Mucosa of gallbladder (tissue), 1 donor: ENCODE measurements around the gene SERPING1. TPM values are rescaled to one million over a fixed set of nuclear protein-coding genes. Genes with fewer than 3 reads are reported as not detected.

Source experiments
- DNase-seq: peaks from one replicate; pipeline ENCODE4 v3.0.0-alpha.2; 2020; ENCODE audit warnings: low spot score
- total RNA-seq: library from RNA; stranded (reverse); gene quantifications from one replicate; pipeline ENCODE4 v1.2.1, GENCODE V29; 2021
- donor health status: DM: no; HTN: no; CAD: no.

Gene SERPING1
- total RNA-seq: 614 TPM

DNA sequence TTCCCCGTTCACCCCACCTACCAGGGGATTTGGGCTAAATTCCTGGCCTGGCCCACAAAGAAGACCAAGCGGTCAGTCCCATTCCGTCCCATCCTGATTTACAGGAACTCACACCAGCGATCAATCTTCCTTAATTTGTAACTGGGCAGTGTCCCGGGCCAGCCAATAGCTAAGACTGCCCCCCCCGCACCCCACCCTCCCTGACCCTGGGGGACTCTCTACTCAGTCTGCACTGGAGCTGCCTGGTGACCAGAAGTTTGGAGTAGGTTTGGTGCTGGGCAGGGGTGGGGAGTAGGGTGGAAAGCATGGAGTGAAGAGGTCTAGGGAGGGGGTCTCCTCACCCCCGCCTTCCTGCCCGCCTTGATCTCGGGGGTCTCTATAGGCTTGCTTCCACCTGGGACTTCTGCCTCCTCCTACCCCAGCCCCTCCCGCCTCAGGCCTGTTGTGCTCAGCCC, at the start of gene SERPING1:
Gene SERPING1 (plus strand): TSS at position 225 of the 455 bp plus-strand sequence. CDS start 586 bp downstream, outside the sequence.
- peak; percentile 67 for DNase-seq

DNA sequence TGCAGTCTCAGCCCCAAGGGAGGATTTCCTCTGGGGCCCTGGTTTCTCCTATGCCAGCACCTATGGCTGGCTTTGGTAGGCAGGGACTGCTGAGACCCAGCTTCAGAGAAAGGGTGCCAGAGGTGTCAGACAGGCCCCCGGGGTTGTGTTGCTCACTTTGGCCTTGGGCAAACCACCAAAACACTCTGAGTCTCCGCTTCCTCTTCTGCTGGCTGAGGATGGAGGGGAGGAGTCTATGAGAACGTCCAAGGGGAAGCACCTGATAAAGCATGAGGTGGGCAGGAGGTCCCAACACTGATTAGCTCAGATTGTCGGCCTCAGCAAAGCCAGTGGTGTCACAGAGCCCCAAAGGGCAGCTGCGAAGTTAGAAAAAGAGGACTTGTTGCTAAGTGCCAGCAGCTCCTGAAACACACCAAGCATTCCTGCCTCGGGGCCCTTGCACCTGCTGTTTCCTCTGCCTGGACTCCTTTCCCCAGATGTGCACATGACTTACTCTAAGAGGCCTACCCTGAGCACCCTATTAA, 49.6 kb upstream of the SERPING1 start:
- DNase-seq: no peak

DNA sequence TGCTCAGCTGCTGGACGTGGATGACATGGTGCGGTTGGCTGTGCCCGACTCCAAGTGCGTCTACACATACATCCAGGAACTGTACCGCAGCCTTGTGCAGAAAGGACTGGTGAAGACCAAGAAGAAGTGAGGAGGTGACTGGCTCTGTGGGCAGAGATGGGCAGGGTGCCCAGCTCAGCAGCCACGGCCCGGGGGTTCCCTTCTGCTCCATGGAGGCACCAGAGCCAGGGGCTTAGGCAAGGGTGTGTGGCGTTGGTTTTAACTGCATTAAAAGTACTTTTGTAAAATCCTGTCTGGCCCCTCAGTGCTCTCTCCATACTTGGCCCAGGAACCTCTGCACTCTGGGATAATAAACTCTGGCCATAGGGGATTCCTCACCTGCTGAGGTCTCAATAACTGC, 47.5 kb upstream of the SERPING1 start:
- DNase-seq: no peak

DNA sequence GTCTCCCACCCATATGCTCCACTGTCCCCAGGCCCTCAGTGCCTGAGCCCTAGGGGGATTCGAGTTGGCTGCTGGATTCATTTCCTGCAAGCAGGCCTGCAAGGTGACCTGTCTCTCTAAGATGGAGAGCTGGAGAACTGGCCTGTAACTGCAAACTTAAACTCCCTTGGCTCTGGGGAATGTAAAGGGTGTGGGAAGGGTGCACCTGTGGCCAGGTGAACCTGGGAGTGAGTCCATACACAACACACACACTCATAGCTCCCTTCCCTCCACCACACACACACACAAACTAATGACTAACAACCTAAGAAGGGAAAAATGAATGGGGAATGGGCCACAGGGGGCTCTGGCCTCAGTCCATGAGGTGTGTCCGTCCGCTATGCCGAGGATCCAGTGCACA, 45.5 kb upstream of the SERPING1 start:
- no peak for DNase-seq

GRCh38 chr11:57552479-57552878, 45.0 kb upstream of the SERPING1 start:
- DNase-seq: no peak

DNA sequence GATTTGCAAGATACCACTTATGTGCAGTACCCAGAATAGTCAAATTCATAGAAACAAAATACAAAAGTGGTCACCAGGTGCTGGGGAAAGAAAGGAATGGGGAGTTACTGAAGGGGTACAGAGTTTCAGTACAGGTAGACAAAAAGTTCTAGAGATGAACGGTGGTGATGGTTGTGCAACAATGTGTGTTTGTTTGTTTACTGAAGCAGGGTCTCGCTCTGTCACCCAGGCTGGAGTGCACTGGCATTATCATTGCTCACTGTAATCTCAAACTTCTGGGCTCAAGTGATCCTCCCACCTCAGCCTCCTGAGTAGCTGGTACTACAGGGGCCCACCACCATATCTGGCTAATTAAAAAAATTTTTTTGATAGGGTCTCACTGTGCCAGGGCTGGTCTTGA, 42.1 kb upstream of the SERPING1 start:
- no peak for DNase-seq

DNA sequence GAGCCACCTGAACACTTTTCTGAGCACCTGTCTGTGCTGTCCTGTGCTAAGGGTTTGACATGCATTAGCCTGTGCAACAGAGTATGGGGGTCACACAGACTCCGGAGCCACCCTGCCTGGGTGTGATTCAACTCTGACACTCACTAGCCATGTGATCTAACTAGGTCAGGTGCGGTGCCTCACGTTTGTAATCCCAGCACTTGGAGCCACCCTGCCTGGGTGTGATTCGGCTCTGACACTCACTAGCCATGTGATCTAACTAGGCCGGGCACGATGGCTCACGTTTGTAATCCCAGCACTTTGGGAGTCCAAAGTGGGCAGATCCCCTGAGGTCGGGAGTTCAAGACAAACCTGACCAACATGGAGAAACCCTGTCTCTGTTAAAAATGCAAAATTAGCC, 41.4 kb upstream of the SERPING1 start:
- DNase-seq: no peak

GRCh38 chr11:57560146-57560545, 37.3 kb upstream of the SERPING1 start:
- DNase-seq: no peak

- no peak for DNase-seq
Measured at GRCh38 chr11:57562596-57562995, 34.9 kb upstream of the SERPING1 start.

DNA sequence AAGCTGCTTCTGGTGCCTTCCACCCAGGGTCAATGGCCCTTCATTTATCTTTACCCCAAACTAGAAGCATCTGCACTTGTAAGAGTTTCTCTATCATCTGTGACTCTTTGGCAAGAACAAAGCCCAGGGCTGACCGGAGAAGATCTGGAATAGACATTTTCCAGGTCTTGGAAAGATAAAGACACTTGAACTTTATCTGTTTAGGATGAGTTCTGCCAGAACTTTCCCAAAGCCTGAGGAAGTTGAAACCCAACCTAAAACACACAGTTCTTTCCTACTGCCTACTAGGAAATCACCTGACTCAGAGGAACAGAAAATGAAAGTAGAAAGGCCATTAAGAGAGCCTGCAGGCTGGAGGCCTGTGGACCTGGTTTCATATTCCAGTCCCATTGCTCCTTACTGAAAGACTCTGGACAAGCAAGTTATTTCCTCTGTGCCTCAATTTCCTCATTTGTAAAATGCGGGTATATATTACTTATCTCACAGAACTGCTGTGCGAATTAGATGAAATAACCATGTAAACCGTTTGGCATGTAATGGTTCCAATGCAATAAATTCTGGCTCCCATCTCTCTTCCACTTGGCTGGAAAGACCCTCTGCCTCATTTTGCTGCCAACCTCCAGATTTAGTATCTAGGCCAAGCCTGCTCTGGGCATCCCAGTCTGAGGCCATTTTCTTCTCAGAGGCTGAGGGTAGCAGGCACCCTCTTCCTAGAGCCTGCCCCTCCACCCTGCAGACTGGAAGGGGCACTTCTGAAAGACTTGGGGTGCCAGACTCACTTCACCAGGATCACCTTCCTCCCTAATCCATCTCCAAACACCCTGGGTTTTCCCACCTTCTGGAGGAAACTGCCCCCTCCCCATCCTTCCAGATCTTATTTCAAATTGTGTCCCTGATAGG, 31.2 kb upstream of the SERPING1 start:
- peak; percentile 30 for DNase-seq

DNA sequence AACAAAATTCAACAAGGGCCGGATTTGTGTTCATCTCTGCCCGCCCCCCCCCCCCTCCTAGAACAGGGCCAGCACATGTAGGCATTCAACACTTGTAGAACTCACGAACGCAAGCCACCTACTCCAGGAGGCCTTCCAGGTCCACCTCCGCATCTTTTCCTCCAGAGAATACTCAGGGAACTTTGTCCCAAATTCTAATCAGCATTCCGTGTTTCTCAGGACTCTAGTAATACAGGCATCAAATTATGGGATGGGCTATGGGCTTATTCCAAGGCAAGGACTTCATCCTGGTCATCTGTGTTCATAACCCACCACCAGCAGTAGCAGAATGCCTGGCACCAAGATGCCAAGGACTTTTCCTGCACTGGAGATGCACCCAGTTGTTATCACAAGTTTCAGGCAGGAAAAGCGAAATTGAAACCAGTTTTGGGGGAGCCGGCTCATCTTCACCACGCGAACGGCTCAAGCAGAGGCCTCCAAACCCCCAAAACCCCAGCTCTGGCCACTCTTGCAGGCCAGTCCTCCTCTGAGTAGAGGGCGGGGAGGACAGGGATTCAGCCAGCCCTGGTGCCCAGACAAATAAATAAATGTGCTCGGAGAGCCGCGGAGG, 30.5 kb upstream of the SERPING1 start:
- DNase-seq: no peak

- peak; percentile 47 for DNase-seq
Measured at GRCh38 chr11:57567515-57568329, 29.8 kb upstream of the SERPING1 start, which contains the start of gene UBE2L6. TSS of gene UBE2L6 (minus strand) at chr11:57567672. CDS start at chr11:57567611, 61 bp downstream.

DNA sequence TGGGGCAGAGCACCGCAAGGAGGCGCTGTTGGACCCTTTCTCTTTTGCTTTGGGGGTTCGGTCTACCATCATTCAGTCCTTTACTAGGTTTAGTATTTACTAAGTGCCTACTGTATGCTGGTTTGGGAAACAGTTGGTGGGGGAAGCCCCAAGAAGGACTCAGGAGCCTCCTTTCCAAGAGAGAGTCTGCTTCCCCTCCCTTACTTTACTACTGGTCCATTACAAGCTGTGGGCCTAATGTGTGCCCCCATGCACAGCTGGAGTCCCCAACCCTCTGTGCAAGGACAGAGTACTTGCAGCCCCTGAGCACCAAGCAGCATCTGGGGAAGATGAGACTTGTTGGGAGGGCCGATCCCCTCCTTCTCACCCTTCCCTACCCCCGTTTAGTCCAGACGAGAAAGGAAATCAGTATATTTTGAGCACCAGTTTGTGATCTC, 29.1 kb upstream of the SERPING1 start:
- DNase-seq: peak; percentile 85

GRCh38 chr11:57571606-57572005, 25.9 kb upstream of the SERPING1 start:
- DNase-seq: no peak

GRCh38 chr11:57574061-57574460, 23.4 kb upstream of the SERPING1 start:
- DNase-seq: no peak

DNA sequence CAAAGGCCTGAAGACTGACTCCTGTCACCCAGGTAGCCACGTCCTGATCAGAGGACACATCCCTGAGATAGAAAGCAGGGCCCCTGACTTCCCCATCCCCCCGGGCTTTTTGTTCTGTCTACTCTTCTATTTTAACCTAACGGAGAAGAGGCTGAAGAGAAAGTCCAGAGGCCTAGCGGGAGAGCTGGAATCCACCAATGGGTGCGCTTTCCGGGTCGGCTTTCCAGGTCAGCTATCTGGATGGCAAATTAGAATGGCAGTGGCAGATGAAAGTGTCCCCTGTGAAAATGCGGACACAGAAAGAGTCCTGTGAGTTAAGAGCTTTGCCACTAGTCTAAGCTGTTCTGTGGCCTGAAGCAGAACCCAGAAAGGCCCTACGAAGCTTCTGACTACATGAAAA, 13.1 kb upstream of the SERPING1 start:
- no peak for DNase-seq

DNA sequence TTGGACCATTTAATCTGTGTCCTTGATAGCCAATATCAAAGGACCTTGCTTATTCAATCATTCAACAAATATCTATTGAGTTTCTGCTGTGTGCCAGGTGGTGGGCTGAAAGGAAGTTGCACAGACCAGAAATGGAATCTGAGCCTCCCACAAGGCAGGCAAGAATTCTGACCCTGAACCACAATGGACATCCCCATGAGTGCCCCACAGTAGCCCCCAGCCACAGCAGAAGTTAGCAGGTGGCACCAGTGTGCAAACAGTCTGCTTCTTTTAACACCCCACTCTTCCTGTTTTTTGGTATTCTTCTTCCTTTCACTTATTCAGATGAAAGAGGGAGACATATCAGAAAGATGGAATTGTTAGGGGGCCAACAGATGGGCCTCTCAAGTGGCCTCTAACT, 12.2 kb upstream of the SERPING1 start:
- DNase-seq: no peak

- no peak for DNase-seq
Measured at GRCh38 chr11:57586711-57587245, 10.7 kb upstream of the SERPING1 start.

DNA sequence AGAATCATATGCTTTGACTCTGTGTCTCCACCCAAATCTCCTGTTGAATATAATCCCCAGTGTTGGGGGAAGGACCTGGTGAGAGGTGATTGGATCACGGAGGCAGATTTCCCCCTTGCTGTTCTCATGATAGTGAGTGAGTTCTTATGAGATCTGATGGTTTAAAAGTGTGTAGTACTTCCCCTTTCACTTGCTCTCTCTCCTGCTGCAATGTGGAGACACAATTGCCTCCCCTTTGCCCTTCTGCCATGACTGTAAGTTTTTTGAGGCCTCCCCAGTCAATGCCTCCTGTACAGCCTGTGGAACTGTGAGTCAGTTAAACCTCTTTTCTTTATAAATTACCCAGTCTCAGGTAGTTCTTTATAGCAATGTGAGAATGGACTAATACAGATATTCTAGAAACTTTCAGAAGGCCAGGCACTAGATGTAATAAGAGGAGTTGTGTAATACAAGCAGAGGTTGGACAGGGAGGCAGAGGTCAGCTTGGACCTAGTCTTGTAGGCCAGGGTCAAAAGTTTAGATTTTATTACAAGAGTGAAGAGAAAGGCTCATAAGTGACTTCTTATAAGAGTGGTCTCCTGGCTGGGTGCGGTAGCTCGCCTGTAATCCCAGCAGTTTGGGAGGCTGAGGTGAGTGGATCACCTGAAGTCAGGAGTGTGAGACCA, 9.3 kb upstream of the SERPING1 start:
- no peak for DNase-seq

- DNase-seq: no peak
Measured at GRCh38 chr11:57596266-57596885, 1.1 kb upstream of the SERPING1 start.
